Stimulated activated CD4-positive, alpha-beta T cell treated with anti-CD3 and anti-CD28 coated beads, TNF-alpha, amount 100 ng/mL, for 1 hour (primary cell): ENCODE measurements around the gene ARFRP1.

Experiments used
- DNase-seq, 3 donors: peaks; one replicate each; pipeline ENCODE4 v3.0.0-alpha.2; 2020; ENCODE audit warnings: low read depth in 3 of 3, low spot score in 1 of 3

ARFRP1 gene

DNA sequence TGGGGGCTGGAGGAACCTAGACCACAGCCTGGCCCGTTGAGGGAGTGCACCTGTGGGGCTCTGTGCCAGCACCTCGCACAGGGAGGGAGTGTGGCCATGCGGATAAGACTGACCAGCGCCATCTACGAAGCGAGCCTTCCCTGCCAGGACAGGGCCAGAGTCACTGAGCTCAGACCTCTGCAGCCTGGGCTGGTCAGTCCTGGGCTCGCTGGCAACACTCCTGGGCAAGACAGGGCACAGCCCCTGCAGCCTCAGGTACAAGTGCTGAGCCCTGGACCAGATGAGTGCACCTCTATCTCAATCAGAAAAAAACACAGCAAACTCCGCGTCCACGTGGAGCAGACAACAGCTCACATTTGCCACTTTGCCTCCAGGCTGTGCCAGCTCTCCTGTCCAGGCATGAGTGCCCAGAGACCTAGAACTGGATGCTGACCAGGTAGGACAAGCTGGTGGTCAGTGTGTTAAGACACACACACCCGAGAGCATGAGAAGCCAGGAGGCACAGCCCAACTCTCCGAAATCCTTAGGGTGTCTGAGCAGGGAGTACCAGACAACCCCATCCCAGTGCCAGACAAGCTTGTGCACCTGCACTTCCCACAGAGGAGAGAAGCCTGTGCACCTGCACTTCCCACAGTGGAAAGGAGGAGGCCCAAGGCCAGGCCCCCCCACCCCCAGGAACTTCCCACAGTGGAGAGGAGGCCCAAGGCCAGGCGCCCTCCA is 4.9 kb downstream of the ARFRP1 start:
- no peak for DNase-seq

- DNase-seq, result no peak
Measured at GRCh38 chr20:63702036-63702665, 5.6 kb downstream of the ARFRP1 start.

- DNase-seq, result no peak
Measured at GRCh38 chr20:63701329-63702035, 6.3 kb downstream of the ARFRP1 start.

GRCh38 chr20:63701051-63701328 is 6.8 kb downstream of the ARFRP1 start:
- DNase-seq, result no peak

DNA sequence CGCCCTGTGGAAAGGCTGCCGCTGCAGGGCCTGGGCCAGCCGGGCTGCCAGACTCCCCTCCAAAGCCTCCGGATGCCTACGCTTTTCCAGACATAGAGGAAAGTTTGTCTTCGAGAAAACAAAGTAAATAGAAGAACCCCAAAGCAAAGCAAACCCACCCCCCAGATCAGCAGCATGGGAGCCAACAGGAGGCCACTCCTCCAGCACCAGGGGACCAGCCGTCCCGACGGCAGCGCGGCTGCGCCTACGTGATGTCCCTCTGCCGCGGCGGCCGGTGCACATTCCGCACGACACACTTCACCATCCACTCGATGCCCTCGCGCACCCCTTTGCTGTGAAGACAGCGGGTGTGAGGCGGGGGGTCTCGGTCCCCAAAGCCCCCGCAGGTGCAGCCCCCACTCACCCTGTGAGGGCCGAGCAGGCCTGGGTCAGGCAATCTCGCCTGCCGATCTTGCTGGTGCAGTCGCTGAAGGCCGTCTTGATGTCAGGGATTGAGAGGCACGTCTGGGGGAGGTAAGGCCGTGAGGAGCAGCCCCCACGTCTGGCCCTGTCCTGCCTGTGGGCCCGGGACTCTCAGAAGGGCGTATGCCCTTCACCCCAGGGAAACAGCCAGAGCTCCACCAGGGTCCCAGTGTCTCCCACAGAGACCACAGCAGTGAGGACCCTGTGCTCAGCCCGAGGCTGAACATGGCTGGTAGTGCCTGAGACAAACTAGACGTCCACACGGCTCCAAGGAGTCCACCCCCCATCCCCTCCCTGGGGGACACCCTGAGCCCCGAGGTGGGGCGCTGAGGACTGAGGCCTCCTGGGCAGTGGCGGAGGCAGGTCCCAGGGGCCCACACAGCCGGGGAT is 7.4 kb downstream of the ARFRP1 start:
- DNase-seq, result no peak

DNA sequence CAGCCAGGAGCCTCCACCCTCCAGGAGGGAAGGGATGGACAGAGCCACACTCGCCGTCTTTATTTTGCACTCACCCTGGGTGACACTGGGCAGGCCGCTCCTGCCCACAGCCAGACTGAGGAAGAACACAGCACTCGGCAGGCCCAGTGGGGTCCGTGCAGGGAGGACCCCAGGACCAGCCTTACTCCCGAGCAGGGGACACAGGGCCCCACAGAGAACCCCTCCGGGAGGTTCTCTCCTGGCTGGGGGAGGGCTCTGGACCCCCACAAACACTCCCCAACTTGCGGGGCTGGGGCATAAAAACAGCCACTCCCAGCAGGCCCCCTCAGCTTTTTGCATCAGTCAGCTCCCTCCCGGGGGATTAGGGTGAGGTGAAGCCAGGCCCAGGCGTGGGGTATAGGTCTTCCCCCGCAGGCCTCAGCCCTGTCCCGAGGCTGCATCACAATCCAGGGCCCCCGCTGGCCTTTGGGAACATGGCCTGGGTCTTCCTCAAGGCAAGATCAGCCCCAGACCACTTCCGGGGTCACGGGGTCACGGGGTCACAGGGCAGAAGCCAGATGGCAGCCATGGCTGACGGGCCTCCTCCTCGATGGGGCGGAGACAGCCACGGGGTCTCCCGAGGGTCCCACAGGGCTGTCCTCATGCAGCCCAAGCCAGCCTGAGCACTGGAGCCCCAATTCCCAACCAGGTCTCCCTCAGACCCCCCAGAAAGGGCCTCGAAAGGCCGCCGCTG is 8.1 kb downstream of the ARFRP1 start:
- DNase-seq, result no peak

DNA sequence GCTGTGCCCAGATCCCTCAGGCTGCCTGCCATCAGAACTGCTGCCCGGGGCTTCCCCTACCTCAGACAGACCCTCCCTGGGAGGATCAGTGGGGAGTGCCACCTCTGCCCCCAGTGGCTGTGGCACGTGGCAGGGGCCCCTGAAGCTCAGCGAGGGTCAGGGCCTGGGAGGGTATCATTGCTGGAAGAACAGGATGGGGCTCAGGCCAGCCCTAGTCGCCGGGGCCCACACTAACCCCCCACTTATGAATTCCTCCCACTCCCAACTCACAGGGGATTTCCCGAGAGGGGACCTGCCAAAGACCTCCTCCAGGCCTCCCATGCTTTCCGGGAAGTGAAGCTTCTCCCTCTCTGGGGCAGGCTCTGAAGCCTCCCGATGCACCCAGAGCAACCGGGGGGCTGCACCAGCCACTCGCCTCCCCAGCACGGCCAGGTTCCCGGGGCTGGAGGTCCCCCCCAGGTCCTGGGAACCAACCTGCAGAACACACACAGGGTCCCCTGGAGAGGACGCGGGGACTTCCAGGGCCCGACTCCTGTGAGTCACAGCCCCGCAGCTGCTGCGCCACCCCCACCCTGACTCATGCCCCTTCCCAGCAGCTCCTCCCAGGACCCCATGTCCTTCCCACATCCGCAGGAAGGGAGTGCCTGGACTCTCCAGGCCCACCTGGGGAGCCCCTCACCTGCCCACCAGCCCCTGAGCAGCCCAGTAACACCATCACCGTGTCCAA is 8.9 kb downstream of the ARFRP1 start:
- peak in 1 of 3 donors; percentile 45 for DNase-seq

DNA sequence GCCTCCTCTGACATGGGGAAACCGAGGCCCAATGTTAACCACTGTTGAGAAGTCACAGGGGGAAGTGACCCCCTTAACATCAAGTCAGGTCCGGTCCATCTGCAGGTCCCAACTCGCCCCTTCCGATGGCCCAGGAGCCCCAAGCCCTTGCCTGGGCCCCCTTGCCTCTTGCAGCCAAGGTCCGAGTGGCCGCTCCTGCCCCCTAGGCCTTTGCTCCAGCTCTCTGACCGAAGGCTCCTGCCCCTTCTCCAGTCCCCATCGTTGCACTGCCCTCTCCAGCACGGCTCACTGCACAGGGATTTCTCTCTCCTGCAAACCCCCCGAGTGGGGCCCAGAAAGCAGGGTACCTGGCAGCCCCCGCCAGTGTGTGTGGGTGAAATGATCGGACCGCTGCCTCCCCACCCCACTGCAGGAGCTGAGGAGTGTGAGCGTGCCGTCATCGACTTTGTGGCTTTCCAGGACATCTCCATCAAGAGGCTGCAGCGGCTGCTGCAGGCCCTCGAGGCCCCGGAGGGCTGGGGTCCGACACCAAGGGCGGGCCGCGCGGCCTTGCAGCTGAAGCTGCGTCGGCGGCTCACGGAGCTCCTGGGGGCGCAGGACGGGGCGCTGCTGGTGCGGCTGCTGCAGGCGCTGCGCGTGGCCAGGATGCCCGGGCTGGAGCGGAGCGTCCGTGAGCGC is 9.8 kb downstream of the ARFRP1 start:
- DNase-seq, result no peak

DNA sequence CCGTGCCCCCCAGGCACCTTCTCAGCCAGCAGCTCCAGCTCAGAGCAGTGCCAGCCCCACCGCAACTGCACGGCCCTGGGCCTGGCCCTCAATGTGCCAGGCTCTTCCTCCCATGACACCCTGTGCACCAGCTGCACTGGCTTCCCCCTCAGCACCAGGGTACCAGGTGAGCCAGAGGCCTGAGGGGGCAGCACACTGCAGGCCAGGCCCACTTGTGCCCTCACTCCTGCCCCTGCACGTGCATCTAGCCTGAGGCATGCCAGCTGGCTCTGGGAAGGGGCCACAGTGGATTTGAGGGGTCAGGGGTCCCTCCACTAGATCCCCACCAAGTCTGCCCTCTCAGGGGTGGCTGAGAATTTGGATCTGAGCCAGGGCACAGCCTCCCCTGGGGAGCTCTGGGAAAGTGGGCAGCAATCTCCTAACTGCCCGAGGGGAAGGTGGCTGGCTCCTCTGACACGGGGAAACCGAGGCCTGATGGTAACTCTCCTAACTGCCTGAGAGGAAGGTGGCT is 10.4 kb downstream of the ARFRP1 start:
- DNase-seq, result no peak

DNA sequence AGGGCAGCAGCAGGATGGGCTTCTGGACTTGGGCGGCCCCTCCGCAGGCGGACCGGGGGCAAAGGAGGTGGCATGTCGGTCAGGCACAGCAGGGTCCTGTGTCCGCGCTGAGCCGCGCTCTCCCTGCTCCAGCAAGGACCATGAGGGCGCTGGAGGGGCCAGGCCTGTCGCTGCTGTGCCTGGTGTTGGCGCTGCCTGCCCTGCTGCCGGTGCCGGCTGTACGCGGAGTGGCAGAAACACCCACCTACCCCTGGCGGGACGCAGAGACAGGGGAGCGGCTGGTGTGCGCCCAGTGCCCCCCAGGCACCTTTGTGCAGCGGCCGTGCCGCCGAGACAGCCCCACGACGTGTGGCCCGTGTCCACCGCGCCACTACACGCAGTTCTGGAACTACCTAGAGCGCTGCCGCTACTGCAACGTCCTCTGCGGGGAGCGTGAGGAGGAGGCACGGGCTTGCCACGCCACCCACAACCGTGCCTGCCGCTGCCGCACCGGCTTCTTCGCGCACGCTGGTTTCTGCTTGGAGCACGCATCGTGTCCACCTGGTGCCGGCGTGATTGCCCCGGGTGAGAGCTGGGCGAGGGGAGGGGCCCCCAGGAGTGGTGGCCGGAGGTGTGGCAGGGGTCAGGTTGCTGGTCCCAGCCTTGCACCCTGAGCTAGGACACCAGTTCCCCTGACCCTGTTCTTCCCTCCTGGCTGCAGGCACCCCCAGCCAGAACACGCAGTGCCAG is 11.0 kb downstream of the ARFRP1 start, which contains the start of gene TNFRSF6B:
TSS of gene TNFRSF6B (plus strand) at position 25 of the 729 bp plus-strand sequence. CDS start at position 141, 116 bp downstream.
- no peak for DNase-seq

DNA sequence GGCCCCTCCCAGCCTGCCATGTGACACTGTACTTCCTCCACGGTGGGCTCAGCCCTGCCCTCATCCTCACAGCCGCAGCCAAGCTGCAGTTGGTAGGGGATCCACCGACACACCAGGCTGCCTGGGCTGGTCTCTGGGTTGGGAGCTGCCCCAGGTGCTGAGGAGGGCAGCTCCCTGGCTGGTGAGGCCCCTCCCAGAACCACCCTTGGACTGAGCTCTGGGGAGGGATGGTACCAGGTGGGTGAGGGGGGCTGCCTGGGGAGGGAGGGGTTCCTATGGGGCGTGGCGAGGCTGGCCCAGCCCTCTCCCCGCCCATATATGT is 11.5 kb downstream of the ARFRP1 start:
- no peak for DNase-seq

DNA sequence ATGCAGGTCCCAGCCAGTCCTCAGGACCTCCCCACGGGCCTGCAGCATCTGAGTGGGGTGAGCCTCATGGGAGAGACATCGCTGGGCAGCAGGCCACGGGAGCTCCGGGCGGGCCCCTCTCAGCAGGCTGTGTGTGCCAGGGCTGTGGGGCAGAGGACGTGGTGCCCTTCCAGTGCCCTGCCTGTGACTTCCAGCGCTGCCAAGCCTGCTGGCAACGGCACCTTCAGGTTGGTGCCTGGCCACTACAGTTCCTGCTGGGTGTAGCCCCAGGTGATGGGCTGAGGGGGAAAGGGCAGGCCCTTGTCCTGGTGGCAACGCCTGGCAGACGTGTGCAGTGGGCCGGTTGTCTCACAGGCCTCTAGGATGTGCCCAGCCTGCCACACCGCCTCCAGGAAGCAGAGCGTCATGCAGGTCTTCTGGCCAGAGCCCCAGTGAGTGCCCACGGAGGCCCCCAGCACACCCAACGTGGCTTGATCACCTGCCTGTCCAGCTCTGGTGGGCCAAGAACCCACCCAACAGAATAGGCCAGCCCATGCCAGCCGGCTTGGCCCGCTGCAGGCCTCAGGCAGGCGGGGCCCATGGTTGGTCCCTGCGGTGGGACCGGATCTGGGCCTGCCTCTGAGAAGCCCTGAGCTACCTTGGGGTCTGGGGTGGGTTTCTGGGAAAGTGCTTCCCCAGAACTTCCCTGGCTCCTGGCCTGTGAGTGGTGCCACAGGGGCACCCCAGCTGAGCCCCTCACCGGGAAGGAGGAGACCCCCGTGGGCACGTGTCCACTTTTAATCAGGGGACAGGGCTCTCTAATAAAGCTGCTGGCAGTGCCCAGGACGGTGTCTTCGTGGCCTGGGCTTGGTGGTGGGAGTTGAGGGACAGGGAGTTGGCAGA is 12.1 kb downstream of the ARFRP1 start:
- DNase-seq, result no peak

- no peak for DNase-seq
Measured at GRCh38 chr20:63694584-63695423, 13.0 kb downstream of the ARFRP1 start.

GRCh38 chr20:63693733-63694583 is 13.8 kb downstream of the ARFRP1 start:
- DNase-seq, result no peak

DNA sequence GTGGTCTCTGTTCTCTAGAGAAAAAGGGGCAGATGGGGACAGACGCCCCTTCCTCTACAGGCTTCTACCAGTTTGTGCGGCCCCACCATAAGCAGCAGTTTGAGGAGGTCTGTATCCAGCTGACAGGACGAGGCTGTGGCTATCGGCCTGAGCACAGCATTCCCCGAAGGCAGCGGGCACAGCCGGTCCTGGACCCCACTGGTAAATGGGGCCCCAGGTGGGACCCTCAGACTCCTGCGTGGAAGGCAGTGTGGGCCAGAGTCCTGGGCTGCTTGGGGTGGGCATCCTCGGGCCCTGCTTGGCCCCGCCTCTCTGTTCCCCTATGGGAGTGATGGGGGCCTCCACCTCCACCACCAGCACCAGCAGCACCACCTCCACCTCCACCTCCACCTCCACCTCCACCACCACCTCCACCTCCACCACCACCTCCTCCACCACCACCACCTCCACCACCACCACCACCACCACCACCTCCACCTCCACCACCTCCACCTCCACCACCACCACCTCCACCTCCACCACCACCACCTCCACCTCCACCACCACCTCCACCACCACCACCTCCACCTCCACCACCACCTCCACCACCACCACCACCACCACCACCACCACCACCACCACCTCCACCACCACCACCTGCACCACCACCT is 14.6 kb downstream of the ARFRP1 start:
- no peak for DNase-seq
